ENCODE measurements around the gene BCL10. TPM values are rescaled to one million over a fixed set of nuclear protein-coding genes. Genes with fewer than 3 reads are reported as not detected.
A peak's percentile ranks its signal among the peaks of the same experiment; 100 is the strongest.

BCL10 gene
- total RNA-seq, 2 experiments from 2014 or later = 26.3 to 29.9 TPM

- H3K4me1 Mint-ChIP-seq = peaks cover 16% of the 10 kb centered on the region
- POLR2A ChIA-PET = no interaction called here
- H3K27ac Mint-ChIP-seq = no peak overlapping the region
- H3K27me3 Mint-ChIP-seq = no peaks in the 10 kb centered on the region
- H3K4me3 Mint-ChIP-seq = no peak overlapping the region
- CTCF ChIA-PET = interaction anchor here (0.6 to 1.5 kb wide), 5 partner anchors 13 to 300 kb away, joined by 3 to 7 read pairs (median 3); partner anchors contain the start of gene C1orf52
- peaks cover 2% of the 10 kb centered on the region for H3K9me3 Mint-ChIP-seq
- DNase-seq = no peak
- peaks cover 8% of the 10 kb centered on the region for H3K36me3 Mint-ChIP-seq (ENCODE audit: low read depth)
Measured at GRCh38 chr1:85244271-85245061, 32.0 kb downstream of the BCL10 start.

- no peak overlapping the region for H3K27ac Mint-ChIP-seq
- ChIA-PET CTCF (interaction anchor here (1.0 to 1.5 kb wide), 2 partner anchors 16 to 298 kb away, joined by 3 read pairs; partner anchors contain the start of gene C1orf52), POLR2A (no interaction called here)
- H3K9me3 Mint-ChIP-seq = no peaks in the 10 kb centered on the region
- no peaks in the 10 kb centered on the region for H3K27me3 Mint-ChIP-seq
- peaks cover 5% of the 10 kb centered on the region for H3K36me3 Mint-ChIP-seq (ENCODE audit: low read depth)
- no peak overlapping the region for H3K4me3 Mint-ChIP-seq
- no peak for DNase-seq
- peaks cover 16% of the 10 kb centered on the region for H3K4me1 Mint-ChIP-seq
Measured at GRCh38 chr1:85243372-85243771, 33.1 kb downstream of the BCL10 start.

- no peak for DNase-seq
- Mint-ChIP-seq H3K27me3 (no peaks in the 10 kb centered on the region), H3K4me3 (no peak overlapping the region), H3K27ac (peak overlapping the region; percentile 69), H3K4me1 (peaks cover 16% of the 10 kb centered on the region), H3K9me3 (no peaks in the 10 kb centered on the region), H3K36me3 (ENCODE audit: low read depth) (peaks cover 5% of the 10 kb centered on the region)
- ChIA-PET POLR2A (no interaction called here), CTCF (interaction anchor here (0.6 to 1.6 kb wide), 6 partner anchors 13 to 306 kb away, joined by 3 to 10 read pairs (median 3); partner anchors contain the start of gene C1orf52)
Measured at GRCh38 chr1:85240643-85241042, 35.8 kb downstream of the BCL10 start.

GRCh38 chr1:85240174-85240601, 36.2 kb downstream of the BCL10 start:
- DNase-seq = peak; percentile 13
- H3K4me3 Mint-ChIP-seq = no peak overlapping the region
- ChIA-PET CTCF (interaction anchor here (0.5 to 1.6 kb wide), 8 partner anchors 10 to 336 kb away, joined by 3 to 10 read pairs (median 4); partner anchors contain the start of gene C1orf52), POLR2A (no interaction called here)
- H3K27me3 Mint-ChIP-seq = no peaks in the 10 kb centered on the region
- peaks cover 16% of the 10 kb centered on the region for H3K4me1 Mint-ChIP-seq
- peak overlapping the region; percentile 69 for H3K27ac Mint-ChIP-seq
- H3K9me3 Mint-ChIP-seq = no peaks in the 10 kb centered on the region
- H3K36me3 Mint-ChIP-seq (ENCODE audit: low read depth) = peaks cover 5% of the 10 kb centered on the region

- Mint-ChIP-seq H3K4me1 (peaks cover 10% of the 10 kb centered on the region), H3K4me3 (no peak overlapping the region), H3K27me3 (peaks cover 3% of the 10 kb centered on the region), H3K27ac (no peak overlapping the region), H3K9me3 (no peaks in the 10 kb centered on the region), H3K36me3 (ENCODE audit: low read depth) (peaks cover 5% of the 10 kb centered on the region)
- no peak for DNase-seq
- POLR2A ChIA-PET = no interaction called here
- CTCF ChIA-PET = no interaction called here
Measured at GRCh38 chr1:85237613-85238012, 38.8 kb downstream of the BCL10 start.

- CTCF ChIA-PET = interaction anchor here (0.6 to 2.5 kb wide), 6 partner anchors 10 to 341 kb away, joined by 3 to 5 read pairs (median 4); partner anchors contain the start of gene C1orf52
- H3K4me3 Mint-ChIP-seq = no peak overlapping the region
- DNase-seq = no peak
- POLR2A ChIA-PET = no interaction called here
- H3K27ac Mint-ChIP-seq = no peak overlapping the region
- H3K36me3 Mint-ChIP-seq (ENCODE audit: low read depth) = no peaks in the 10 kb centered on the region
- no peaks in the 10 kb centered on the region for H3K9me3 Mint-ChIP-seq
- peaks cover 18% of the 10 kb centered on the region for H3K27me3 Mint-ChIP-seq
- no peaks in the 10 kb centered on the region for H3K4me1 Mint-ChIP-seq
Measured at GRCh38 chr1:85230305-85230977, 46.0 kb downstream of the BCL10 start.

GRCh38 chr1:85229574-85230097, 46.8 kb downstream of the BCL10 start:
- POLR2A ChIA-PET = no interaction called here
- no peaks in the 10 kb centered on the region for H3K36me3 Mint-ChIP-seq (ENCODE audit: low read depth)

GRCh38 chr1:85228972-85229371, 47.5 kb downstream of the BCL10 start:
- POLR2A ChIA-PET = no interaction called here
- no peak overlapping the region for H3K4me3 Mint-ChIP-seq
- CTCF ChIA-PET = no interaction called here
- H3K27me3 Mint-ChIP-seq = peaks cover 26% of the 10 kb centered on the region
- H3K9me3 Mint-ChIP-seq = no peaks in the 10 kb centered on the region
- H3K36me3 Mint-ChIP-seq (ENCODE audit: low read depth) = no peaks in the 10 kb centered on the region
- no peak for DNase-seq
- H3K4me1 Mint-ChIP-seq = no peaks in the 10 kb centered on the region
- H3K27ac Mint-ChIP-seq = no peak overlapping the region

More at GRCh38 chr1:85229574-85230097, 46.8 kb downstream of the BCL10 start:
- no peaks in the 10 kb centered on the region for H3K4me1 Mint-ChIP-seq
- H3K4me3 Mint-ChIP-seq = no peak overlapping the region
- H3K9me3 Mint-ChIP-seq = no peaks in the 10 kb centered on the region
- CTCF ChIA-PET = interaction anchor here (0.9 to 2.5 kb wide), 3 partner anchors 10 to 120 kb away, joined by 3 to 5 read pairs (median 5); no protein-coding TSS in a partner anchor
- no peak overlapping the region for H3K27ac Mint-ChIP-seq
- peaks cover 22% of the 10 kb centered on the region for H3K27me3 Mint-ChIP-seq
- DNase-seq = no peak

GRCh38 chr1:85225624-85226380, 50.6 kb downstream of the BCL10 start:
- ChIA-PET POLR2A (no interaction called here), CTCF (interaction anchor here (0.8 to 1.9 kb wide), 2 partner anchors 29 to 32 kb away, joined by 4 to 6 read pairs; no protein-coding TSS in a partner anchor)
- H3K9me3 Mint-ChIP-seq = no peaks in the 10 kb centered on the region
- H3K27me3 Mint-ChIP-seq = peaks cover 22% of the 10 kb centered on the region
- no peaks in the 10 kb centered on the region for H3K4me1 Mint-ChIP-seq
- DNase-seq = no peak
- no peak overlapping the region for H3K27ac Mint-ChIP-seq
- H3K4me3 Mint-ChIP-seq = no peak overlapping the region
- H3K36me3 Mint-ChIP-seq (ENCODE audit: low read depth) = no peaks in the 10 kb centered on the region

GRCh38 chr1:85224734-85225623, 51.5 kb downstream of the BCL10 start:
- no peaks in the 10 kb centered on the region for H3K36me3 Mint-ChIP-seq (ENCODE audit: low read depth)
- peaks cover 29% of the 10 kb centered on the region for H3K27me3 Mint-ChIP-seq

GRCh38 chr1:85224295-85224694, 52.1 kb downstream of the BCL10 start:
- no peak for DNase-seq
- H3K27ac Mint-ChIP-seq = no peak overlapping the region
- POLR2A ChIA-PET = no interaction called here

More at GRCh38 chr1:85224734-85225623, 51.5 kb downstream of the BCL10 start:
- H3K9me3 Mint-ChIP-seq = no peaks in the 10 kb centered on the region
- ChIA-PET CTCF (interaction anchor here (0.6 to 1.9 kb wide), 6 partner anchors 9 to 369 kb away, joined by 3 to 6 read pairs (median 4); partner anchors contain the start of gene C1orf52), POLR2A (no interaction called here)
- H3K27ac Mint-ChIP-seq = no peak overlapping the region
- no peak overlapping the region for H3K4me3 Mint-ChIP-seq
- no peak for DNase-seq
- H3K4me1 Mint-ChIP-seq = no peaks in the 10 kb centered on the region

More at GRCh38 chr1:85224295-85224694, 52.1 kb downstream of the BCL10 start:
- Mint-ChIP-seq H3K9me3 (no peaks in the 10 kb centered on the region), H3K4me1 (no peaks in the 10 kb centered on the region), H3K36me3 (ENCODE audit: low read depth) (no peaks in the 10 kb centered on the region), H3K4me3 (no peak overlapping the region), H3K27me3 (peaks cover 34% of the 10 kb centered on the region)
- CTCF ChIA-PET = interaction anchor here (0.6 to 1.9 kb wide), 6 partner anchors 8 to 1734 kb away, joined by 3 to 6 read pairs (median 4); partner anchors contain the start of gene C1orf52

Measured in activated CD4-positive, alpha-beta T cell treated with anti-CD3 and anti-CD28 coated beads, Interleukin-2, amount 10 ng/mL, durations not matched to agents 7 days and 5 days (primary cell).